ENCODE data around the gene NUP205. TPM values are rescaled to one million over a fixed set of nuclear protein-coding genes. Genes with fewer than 3 reads are reported as not detected.

NUP205 gene
- total RNA-seq, 6 donors from 2014 or later = 27.4 to 41.9 (median 33.1) TPM

GRCh38 chr7:135645296-135645904, 87.7 kb downstream of the NUP205 start:
- 33 to 39% methylated on average over 6 of the region's 6 CpGs for WGBS, 2 donors
- TF ChIP-seq POLR2A (IDR thresholded peaks at IDR 0.05) = no peak
- TF ChIP-seq EP300 (IDR thresholded peaks at IDR 0.05) = no peak
- TF ChIP-seq, protein P1, sequence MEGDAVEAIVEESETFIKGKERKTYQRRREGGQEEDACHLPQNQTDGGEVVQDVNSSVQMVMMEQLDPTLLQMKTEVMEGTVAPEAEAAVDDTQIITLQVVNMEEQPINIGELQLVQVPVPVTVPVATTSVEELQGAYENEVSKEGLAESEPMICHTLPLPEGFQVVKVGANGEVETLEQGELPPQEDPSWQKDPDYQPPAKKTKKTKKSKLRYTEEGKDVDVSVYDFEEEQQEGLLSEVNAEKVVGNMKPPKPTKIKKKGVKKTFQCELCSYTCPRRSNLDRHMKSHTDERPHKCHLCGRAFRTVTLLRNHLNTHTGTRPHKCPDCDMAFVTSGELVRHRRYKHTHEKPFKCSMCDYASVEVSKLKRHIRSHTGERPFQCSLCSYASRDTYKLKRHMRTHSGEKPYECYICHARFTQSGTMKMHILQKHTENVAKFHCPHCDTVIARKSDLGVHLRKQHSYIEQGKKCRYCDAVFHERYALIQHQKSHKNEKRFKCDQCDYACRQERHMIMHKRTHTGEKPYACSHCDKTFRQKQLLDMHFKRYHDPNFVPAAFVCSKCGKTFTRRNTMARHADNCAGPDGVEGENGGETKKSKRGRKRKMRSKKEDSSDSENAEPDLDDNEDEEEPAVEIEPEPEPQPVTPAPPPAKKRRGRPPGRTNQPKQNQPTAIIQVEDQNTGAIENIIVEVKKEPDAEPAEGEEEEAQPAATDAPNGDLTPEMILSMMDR (IDR thresholded peaks at IDR 0.05) = peak; percentile 40 to 72 (median 65)
- no peak for TF ChIP-seq POLR2AphosphoS5 (IDR thresholded peaks at IDR 0.05)
- peaks cover 0 to 56% (median 8%) of the 10 kb centered on the region in 4 donors for H3K36me3 ChIP-seq
- H3K27me3 ChIP-seq = no peaks in the 10 kb centered on the region
- peak in 1 of 2 donors; percentile 81 for ATAC-seq (ENCODE audit: low FRiP score in 2 of 2)
- peak overlapping the region in 2 of 4 donors; percentile 18 to 48 for H3K27ac ChIP-seq
- no peaks in the 10 kb centered on the region for H3K9me3 ChIP-seq
- no peak for DNase-seq
- peaks cover 0 to 3% (median 0%) of the 10 kb centered on the region in 4 donors for H3K4me1 ChIP-seq
- H3K4me3 ChIP-seq = peak overlapping the region in 1 of 4 donors; percentile 3

- no peaks in the 10 kb centered on the region for H3K27me3 ChIP-seq
- peaks cover 0 to 3% (median 1%) of the 10 kb centered on the region in 4 donors for H3K4me1 ChIP-seq
- WGBS, 2 donors = 62 to 74% methylated on average over 1 of the region's 1 CpG
- ATAC-seq (ENCODE audit: low FRiP score in 2 of 2) = no peak
- H3K36me3 ChIP-seq = peaks cover 0 to 36% (median 4%) of the 10 kb centered on the region in 4 donors
- no peaks in the 10 kb centered on the region for H3K9me3 ChIP-seq
- TF ChIP-seq EP300 (IDR thresholded peaks at IDR 0.05) (no peak), POLR2AphosphoS5 (IDR thresholded peaks at IDR 0.05) (no peak), POLR2A (IDR thresholded peaks at IDR 0.05) (no peak)
- TF ChIP-seq, protein P1 (IDR thresholded peaks at IDR 0.05) = no peak
- H3K27ac ChIP-seq = no peak overlapping the region
- no peak for DNase-seq
- no peak overlapping the region for H3K4me3 ChIP-seq
These were observed 90.0 kb downstream of the NUP205 start for GRCh38 chr7:135647755-135648154.

DNA sequence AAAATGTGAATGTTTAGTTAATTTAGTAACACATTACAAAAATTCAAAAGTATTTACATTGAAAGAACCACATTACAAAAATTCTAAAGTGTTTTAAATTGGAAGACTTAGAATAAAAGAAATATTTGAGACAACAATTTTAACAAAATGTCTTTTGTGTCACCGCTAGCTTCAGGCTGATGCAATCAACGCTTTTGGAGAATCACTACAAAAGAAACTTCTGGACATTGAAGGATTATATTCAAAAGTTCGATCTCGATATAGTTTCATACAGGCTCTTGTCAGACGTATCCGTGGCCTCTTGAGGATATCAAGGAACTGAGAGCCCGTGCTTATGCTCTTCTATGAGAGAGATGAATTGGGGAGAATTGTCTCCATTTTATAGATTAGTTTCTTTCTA, 90.5 kb downstream of the NUP205 start:
- peaks cover 0 to 31% (median 4%) of the 10 kb centered on the region in 4 donors for H3K36me3 ChIP-seq
- no peaks in the 10 kb centered on the region for H3K27me3 ChIP-seq
- DNase-seq (no peak), ATAC-seq (ENCODE audit: low FRiP score in 2 of 2) (no peak)
- no peak overlapping the region for H3K4me3 ChIP-seq
- peaks cover 0 to 3% (median 1%) of the 10 kb centered on the region in 4 donors for H3K4me1 ChIP-seq
- no peak overlapping the region for H3K27ac ChIP-seq
- no peaks in the 10 kb centered on the region for H3K9me3 ChIP-seq
- 76 to 85% methylated on average over 7 of the region's 7 CpGs for WGBS, 2 donors
- no peak for TF ChIP-seq POLR2A (IDR thresholded peaks at IDR 0.05)
- TF ChIP-seq EP300 (IDR thresholded peaks at IDR 0.05) = no peak
- TF ChIP-seq, protein P1 (IDR thresholded peaks at IDR 0.05) = no peak
- no peak for TF ChIP-seq POLR2AphosphoS5 (IDR thresholded peaks at IDR 0.05)

DNA sequence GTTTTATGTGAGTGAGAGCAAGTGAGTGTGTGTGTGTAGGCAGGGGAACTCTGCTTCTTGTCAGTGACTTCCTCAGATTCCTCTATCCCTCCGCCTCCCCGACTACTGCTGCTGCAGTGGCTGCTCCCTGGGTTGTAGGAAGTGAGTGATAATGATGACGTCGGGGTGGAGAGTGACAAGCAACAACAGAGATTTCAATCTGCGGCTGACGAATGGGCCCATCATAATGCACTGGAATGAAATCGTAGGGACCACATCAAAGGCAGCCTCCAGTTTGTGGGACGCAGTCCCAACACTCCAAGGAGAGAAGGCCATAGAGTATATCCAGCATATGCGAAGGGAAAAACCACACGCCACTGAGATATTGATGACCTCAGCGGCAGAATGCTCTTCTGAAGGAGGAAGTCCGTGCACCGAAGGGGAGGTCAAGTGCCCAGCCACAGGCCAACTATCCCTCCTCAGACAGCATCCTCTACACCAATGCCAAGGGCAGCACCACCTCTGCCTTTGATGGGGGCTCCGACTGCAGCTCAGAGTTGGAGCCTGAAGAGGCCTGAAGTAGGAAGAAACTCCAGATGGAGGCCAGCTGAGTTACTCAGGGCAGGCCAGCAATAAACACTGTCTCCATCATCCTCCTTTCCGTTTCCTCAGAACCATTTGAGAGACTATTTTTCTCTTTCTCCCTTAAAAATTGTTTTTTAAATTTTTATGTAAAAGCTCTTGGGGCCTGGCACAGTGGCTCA, 93.3 kb downstream of the NUP205 start:
- DNase-seq = peak in 1 of 2 donors; percentile 34
- no peak for TF ChIP-seq POLR2A (IDR thresholded peaks at IDR 0.05)
- no peak for TF ChIP-seq EP300 (IDR thresholded peaks at IDR 0.05)
- TF ChIP-seq, protein P1 (IDR thresholded peaks at IDR 0.05) = no peak
- no peak for TF ChIP-seq POLR2AphosphoS5 (IDR thresholded peaks at IDR 0.05)
- 58 to 64% methylated on average over 15 of the region's 15 CpGs for WGBS, 2 donors
- Histone ChIP-seq H3K4me3 (no peak overlapping the region), H3K27ac (peak overlapping the region in 3 of 4 donors; percentile 41 to 72 (median 50)), H3K4me1 (peaks cover 0 to 3% (median 1%) of the 10 kb centered on the region in 4 donors), H3K9me3 (no peaks in the 10 kb centered on the region), H3K27me3 (no peaks in the 10 kb centered on the region), H3K36me3 (peaks cover 0 to 12% (median 0%) of the 10 kb centered on the region in 4 donors)
- peak; percentile 34 to 83 for ATAC-seq (ENCODE audit: low FRiP score in 2 of 2)
